ENCODE measurements around the gene NID1. TPM values are rescaled to one million over a fixed set of nuclear protein-coding genes. Genes with fewer than 3 reads are reported as not detected.

The NID1 gene
- total and polyA plus RNA-seq, 2 experiments from 2014 or later, result 77.7 to 82.0 TPM

- no peak for DNase-seq
- no peaks in the 10 kb centered on the region for H3K36me3 ChIP-seq (ENCODE audit: low read depth)
- TF ChIP-seq EZH2 (IDR thresholded peaks at IDR 0.05; ENCODE audit: insufficient read depth, poor library complexity, severe bottlenecking) (no peak), EZH2phosphoT487 (IDR thresholded peaks at IDR 0.05; ENCODE audit: insufficient read depth, low read depth) (no peak)
- no peaks in the 10 kb centered on the region for H4K20me1 ChIP-seq (ENCODE audit: insufficient read depth)
- no peak overlapping the region for H3K9ac ChIP-seq
- H3K9me3 ChIP-seq (ENCODE audit: low read depth), result no peaks in the 10 kb centered on the region
- WGBS, 2 experiments (ENCODE audit: low coverage in 1 of 2, low lambda C conversion rate in 2 of 2, missing lambda C conversion rate in 2 of 2), result 81 to 85% methylated on average over 12 of the region's 12 CpGs
- no peaks in the 10 kb centered on the region for H3K79me2 ChIP-seq (ENCODE audit: insufficient read depth)
- H3K4me3 ChIP-seq, result no peak overlapping the region
- no peak overlapping the region for H2AFZ ChIP-seq
- H3K27ac ChIP-seq, result no peak overlapping the region
- no peaks in the 10 kb centered on the region for H3K9me2 ChIP-seq (ENCODE audit: insufficient read depth)
- in situ Hi-C loops (cut with MboI), result no loop called here
- no peaks in the 10 kb centered on the region for H3K27me3 ChIP-seq (replicated peaks; ENCODE audit: insufficient read depth)
- H3F3A ChIP-seq (ENCODE audit: insufficient read depth), result peaks cover 2% of the 10 kb centered on the region; the same call in 1 of the 2 replicates
- no peak overlapping the region for H3K4me2 ChIP-seq (ENCODE audit: unreplicated experiment)
- H3K4me1 ChIP-seq (ENCODE audit: insufficient read depth), result no peaks in the 10 kb centered on the region
Measured at GRCh38 chr1:236089046-236089773, 24.3 kb upstream of the NID1 start.

DNA sequence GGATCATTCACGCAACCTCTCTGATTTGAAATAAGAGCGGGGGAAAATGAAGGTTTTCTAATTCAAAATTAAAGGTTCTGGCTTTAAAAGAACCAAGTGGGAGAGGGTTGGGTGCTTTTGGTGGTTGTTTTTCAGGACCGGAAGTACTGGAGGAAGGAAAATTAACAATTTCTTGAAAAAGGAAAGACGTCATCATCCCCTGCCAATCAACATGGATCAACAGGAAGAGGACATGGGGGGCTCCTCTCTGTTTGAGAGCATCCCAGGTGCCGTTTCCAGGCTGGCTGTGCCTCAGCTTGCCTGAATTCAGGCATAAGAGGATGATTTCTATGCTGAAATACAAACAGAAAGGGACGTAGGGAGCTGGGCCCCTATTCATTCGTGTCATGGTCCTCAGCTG, 21.6 kb upstream of the NID1 start:
- in situ Hi-C loops (cut with MboI), result no loop called here
- H3K9me2 ChIP-seq (ENCODE audit: insufficient read depth), result no peaks in the 10 kb centered on the region
- no peak overlapping the region for H3K4me2 ChIP-seq (ENCODE audit: unreplicated experiment)
- H3K4me3 ChIP-seq, result no peak overlapping the region
- no peak for TF ChIP-seq EZH2phosphoT487 (IDR thresholded peaks at IDR 0.05; ENCODE audit: insufficient read depth, low read depth)
- no peaks in the 10 kb centered on the region for H3K36me3 ChIP-seq (ENCODE audit: low read depth)
- H3K9me3 ChIP-seq (ENCODE audit: low read depth), result no peaks in the 10 kb centered on the region
- H3K79me2 ChIP-seq (ENCODE audit: insufficient read depth), result no peaks in the 10 kb centered on the region
- peaks cover 14% of the 10 kb centered on the region for H3F3A ChIP-seq (ENCODE audit: insufficient read depth)
- H2AFZ ChIP-seq, result no peak overlapping the region
- H3K27ac ChIP-seq, result no peak overlapping the region
- 52 to 57% methylated on average over 7 of the region's 7 CpGs for WGBS, 2 experiments (ENCODE audit: low coverage in 1 of 2, low lambda C conversion rate in 2 of 2, missing lambda C conversion rate in 2 of 2)
- H3K9ac ChIP-seq, result no peak overlapping the region
- no peaks in the 10 kb centered on the region for H4K20me1 ChIP-seq (ENCODE audit: insufficient read depth)
- DNase-seq, result no peak
- peaks cover 5% of the 10 kb centered on the region for H3K4me1 ChIP-seq (ENCODE audit: insufficient read depth)
- no peaks in the 10 kb centered on the region for H3K27me3 ChIP-seq (replicated peaks; ENCODE audit: insufficient read depth)

GRCh38 chr1:236085545-236086159, 20.8 kb upstream of the NID1 start:
- H3F3A ChIP-seq (ENCODE audit: insufficient read depth), result peaks cover 14% of the 10 kb centered on the region
- H3K4me3 ChIP-seq, result no peak overlapping the region
- no peak overlapping the region for H3K27ac ChIP-seq
- 77 to 78% methylated on average over 4 to 6 of the region's 6 CpGs for WGBS, 2 experiments (ENCODE audit: low coverage in 1 of 2, low lambda C conversion rate in 2 of 2, missing lambda C conversion rate in 2 of 2)
- DNase-seq, result no peak
- no peaks in the 10 kb centered on the region for H3K36me3 ChIP-seq (ENCODE audit: low read depth)
- no peak overlapping the region for H3K4me2 ChIP-seq (ENCODE audit: unreplicated experiment)
- no peaks in the 10 kb centered on the region for H3K9me2 ChIP-seq (ENCODE audit: insufficient read depth)
- in situ Hi-C loops (cut with MboI), result no loop called here
- H3K9ac ChIP-seq, result no peak overlapping the region
- H3K79me2 ChIP-seq (ENCODE audit: insufficient read depth), result no peaks in the 10 kb centered on the region
- no peaks in the 10 kb centered on the region for H4K20me1 ChIP-seq (ENCODE audit: insufficient read depth)
- TF ChIP-seq EZH2phosphoT487 (IDR thresholded peaks at IDR 0.05; ENCODE audit: insufficient read depth, low read depth) (no peak), EZH2 (IDR thresholded peaks at IDR 0.05; ENCODE audit: insufficient read depth, poor library complexity, severe bottlenecking) (no peak)
- no peaks in the 10 kb centered on the region for H3K27me3 ChIP-seq (replicated peaks; ENCODE audit: insufficient read depth)
- peaks cover 5% of the 10 kb centered on the region for H3K4me1 ChIP-seq (ENCODE audit: insufficient read depth)
- no peaks in the 10 kb centered on the region for H3K9me3 ChIP-seq (ENCODE audit: low read depth)
- H2AFZ ChIP-seq, result no peak overlapping the region

- 86 to 91% methylated on average over 3 of the region's 3 CpGs for WGBS, 2 experiments (ENCODE audit: low coverage in 1 of 2, low lambda C conversion rate in 2 of 2, missing lambda C conversion rate in 2 of 2)
- TF ChIP-seq EZH2phosphoT487 (IDR thresholded peaks at IDR 0.05; ENCODE audit: insufficient read depth, low read depth) (no peak), EZH2 (IDR thresholded peaks at IDR 0.05; ENCODE audit: insufficient read depth, poor library complexity, severe bottlenecking) (no peak)
- H3K4me1 ChIP-seq (ENCODE audit: insufficient read depth), result peaks cover 5% of the 10 kb centered on the region
Measured at GRCh38 chr1:236084386-236084730, 19.5 kb upstream of the NID1 start.

More at GRCh38 chr1:236084386-236084730, 19.5 kb upstream of the NID1 start:
- DNase-seq, result no peak
- Histone ChIP-seq H3K27ac (no peak overlapping the region), H3K79me2 (ENCODE audit: insufficient read depth) (no peaks in the 10 kb centered on the region), H2AFZ (no peak overlapping the region), H3K9ac (no peak overlapping the region), H4K20me1 (ENCODE audit: insufficient read depth) (no peaks in the 10 kb centered on the region), H3K27me3 (replicated peaks; ENCODE audit: insufficient read depth) (no peaks in the 10 kb centered on the region), H3K36me3 (ENCODE audit: low read depth) (no peaks in the 10 kb centered on the region), H3K4me2 (ENCODE audit: unreplicated experiment) (no peak overlapping the region), H3K4me3 (no peak overlapping the region), H3F3A (ENCODE audit: insufficient read depth) (peaks cover 14% of the 10 kb centered on the region), H3K9me3 (ENCODE audit: low read depth) (no peaks in the 10 kb centered on the region), H3K9me2 (ENCODE audit: insufficient read depth) (no peaks in the 10 kb centered on the region)
- in situ Hi-C loops (cut with MboI), result no loop called here
